Uterus (tissue), 4 donors: ENCODE results near the gene CSNK2A2. TPM values are rescaled to one million over a fixed set of nuclear protein-coding genes. Genes with fewer than 3 reads are reported as not detected.

Experiments
- small RNA-seq: library from RNA; depleted of rRNA; stranded (forward); fragments of <200 nt; gene quantifications from one replicate; pipeline ENCODE3, GENCODE V24; 2016
- total RNA-seq, 4 donors: library from RNA; depleted of rRNA in 3 of 4; stranded (reverse); fragments of >200 nt in 3 of 4; gene quantifications; one replicate each; pipeline versions ENCODE4 v1.1.0 to v1.2.4, GENCODE V29; 2014 to 2023
- donor health status: DM: yes; HTN: yes; CAD: no.

CSNK2A2 gene
- total RNA-seq, 4 donors from 2014 or later = 28.1 to 62.5 (median 45.9) TPM

Small RNA genes lying within 50 kb of the gene (small RNA-seq; reads per million reads assigned to genes)
- not detected for gene RN7SL645P

Other genes starting within 250 kb of the CSNK2A2 start
- gene CNGB1, start 227.0 kb downstream of the CSNK2A2 start, total RNA-seq = not detected
- 10 to 100 TPM in 1 of 4 donors, 1 to 10 TPM in 3; 5.4 to 11.5 (median 6.9) TPM for gene ZNF319, start 197.4 kb downstream of the CSNK2A2 start, total RNA-seq
- 10 to 100 TPM in 2 of 4 donors, 1 to 10 TPM in 2; 2.0 to 34.9 (median 14.9) TPM for gene USB1, start 196.7 kb downstream of the CSNK2A2 start, total RNA-seq
- 10 to 100 TPM in 1 of 4 donors, 1 to 10 TPM in 1, under 1 TPM in 2; under 0.01 to 12.5 (median 2.6) TPM for gene MMP15, start 172.4 kb downstream of the CSNK2A2 start, total RNA-seq
- 10 to 100 TPM; 23.7 to 88.8 (median 59.2) TPM for gene CFAP20, start 68.7 kb downstream of the CSNK2A2 start, total RNA-seq
- not detected for gene PRSS54, start 96.9 kb upstream of the CSNK2A2 start, total RNA-seq
- gene GINS3, start 194.4 kb upstream of the CSNK2A2 start, total RNA-seq = 1 to 10 TPM in 3 of 4 donors, under 1 TPM in 1; 0.77 to 5.9 (median 5.0) TPM